Measurements from ENCODE around the gene MICU2.

- TF ChIP-seq CTCF (CRISPR knock-in tag; IDR thresholded peaks at IDR 0.05) (no peak), HCFC1 (IDR thresholded peaks at IDR 0.05; ENCODE audit: low read depth, low read length) (no peak), SMARCC2 (IDR thresholded peaks at IDR 0.05) (no peak), SALL2 (CRISPR knock-in tag; IDR thresholded peaks at IDR 0.05) (no peak), GABPB1 (CRISPR knock-in tag; IDR thresholded peaks at IDR 0.05) (no peak), ZNF770 (CRISPR knock-in tag; IDR thresholded peaks at IDR 0.05) (no peak), ZNF710 (CRISPR knock-in tag; IDR thresholded peaks at IDR 0.05; ENCODE audit: borderline replicate concordance) (no peak), PHF20 (CRISPR knock-in tag; IDR thresholded peaks at IDR 0.05) (no peak), POLR2AphosphoS5 (IDR thresholded peaks at IDR 0.05; ENCODE audit: low read depth, low read length) (no peak), HOMEZ (CRISPR knock-in tag; IDR thresholded peaks at IDR 0.05; ENCODE audit: low read depth) (no peak), ZNF558 (CRISPR knock-in tag; IDR thresholded peaks at IDR 0.05; ENCODE audit: borderline replicate concordance) (no peak)
Measured at GRCh38 chr13:21595546-21595822, 8.5 kb downstream of the MICU2 start.

Measured in HepG2 (cell line).